ENCODE measurements around the gene ST3GAL3.

ST3GAL3 gene

GRCh38 chr1:43946236-43947060 is 239.1 kb downstream of the ST3GAL3 start, which contains the start of gene IPO13 (continued):
- TF ChIP-seq PRDM6 (tag by site-specific recombination; IDR thresholded peaks at IDR 0.05) (no peak; the same call in 1 of the 2 replicates), ZBTB20 (tag by site-specific recombination; IDR thresholded peaks at IDR 0.05) (peak; percentile 73), ELK4 (IDR thresholded peaks at IDR 0.05; ENCODE audit: borderline replicate concordance, low read depth, low read length) (peak; percentile 53; the same call in 1 of the 2 replicates), ZNF114 (tag by site-specific recombination; IDR thresholded peaks at IDR 0.05) (no peak), ZNF23 (tag by site-specific recombination; IDR thresholded peaks at IDR 0.05; ENCODE audit: borderline replicate concordance) (no peak), ZNF518A (tag by site-specific recombination; conservative IDR thresholded peaks at IDR 0.05; ENCODE audit: low read depth) (0 out of 2 replicates have a peak, but pooled peaks have one; percentile 43), ZNF202 (tag by site-specific recombination; IDR thresholded peaks at IDR 0.05; ENCODE audit: borderline replicate concordance) (no peak), OVOL3 (tag by site-specific recombination; IDR thresholded peaks at IDR 0.05) (no peak; the same call in none of the 2 replicates), ZNF391 (tag by site-specific recombination; IDR thresholded peaks at IDR 0.05; ENCODE audit: borderline replicate concordance, low read depth) (peak; percentile 86; the same call in 1 of the 2 replicates), ZNF26 (tag by site-specific recombination; IDR thresholded peaks at IDR 0.05) (no peak), ZNF324 (tag by site-specific recombination; IDR thresholded peaks at IDR 0.05) (peak; percentile 99), ZNF843 (tag by site-specific recombination; IDR thresholded peaks at IDR 0.05) (peak; percentile 59; the same call in 1 of the 2 replicates), ZBTB17 (tag by site-specific recombination; IDR thresholded peaks at IDR 0.05) (peak; percentile 96), ZNF280D (tag by site-specific recombination; IDR thresholded peaks at IDR 0.05) (no peak), PRDM1 (tag by site-specific recombination; IDR thresholded peaks at IDR 0.05) (no peak), ZNF529 (tag by site-specific recombination; IDR thresholded peaks at IDR 0.05; ENCODE audit: insufficient replicate concordance) (no peak), ZNF645 (tag by site-specific recombination; IDR thresholded peaks at IDR 0.05) (no peak), ZNF76 (tag by site-specific recombination; IDR thresholded peaks at IDR 0.05; ENCODE audit: borderline replicate concordance, low read depth) (peak; percentile 99), ZNF677 (tag by site-specific recombination; IDR thresholded peaks at IDR 0.05) (no peak; the same call in 1 of the 2 replicates), ZNF791 (tag by site-specific recombination; IDR thresholded peaks at IDR 0.05) (no peak), ZNF416 (tag by site-specific recombination; IDR thresholded peaks at IDR 0.05) (no peak), KLF10 (tag by site-specific recombination; IDR thresholded peaks at IDR 0.05) (peak; percentile 57; the same call in 1 of the 2 replicates), GLIS1 (tag by site-specific recombination; IDR thresholded peaks at IDR 0.05) (peak; percentile 81), GLIS2 (tag by site-specific recombination; IDR thresholded peaks at IDR 0.05) (peak; percentile 84), ZNF169 (tag by site-specific recombination; IDR thresholded peaks at IDR 0.05) (peak; percentile 74; the same call in 1 of the 2 replicates)
